H1 (cell line): ENCODE results near the gene NSUN4. TPM values are rescaled to one million over a fixed set of nuclear protein-coding genes. Genes with fewer than 3 reads are reported as not detected.

Experiments
- CTCF ChIA-PET: fragments of 300-600 bp; sonication (Branson Sonifier 250); formaldehyde crosslinking; loops from one replicate; lab custom pipeline; 2021; ENCODE audit not compliant: partially characterized antibody; lab: Charles Lee
- POLR2A ChIA-PET: fragments of 300-600 bp; sonication (Branson Sonifier 250); formaldehyde crosslinking; loops from one replicate; lab custom pipeline; 2021; ENCODE audit warnings: inconsistent platforms; ENCODE audit not compliant: partially characterized antibody; lab: Charles Lee
- DNase-seq, 2 experiments: peaks; one replicate each; pipeline versions ENCODE4 v3.0.0 to v3.0.0-alpha.2; 2010 to 2022; ENCODE audit warnings: low spot score in 2 of 2, low read depth in 1 of 2, mixed read lengths in 1 of 2
- FAIRE-seq: peaks from 2 replicates; lab custom pipeline; 2011; peaks lifted over from hg19 to GRCh38; lab: Jason Lieb, UNC
- H2AFZ ChIP-seq: 2 replicates; pipeline ENCODE4 v1.8.1; 2012; ENCODE audit warnings: low read length, inconsistent platforms
- H2AK5ac ChIP-seq: 2 replicates; pipeline ENCODE4 v1.6.1; 2013; ENCODE audit warnings: low read depth, low read length
- H2BK120ac ChIP-seq: replicated peaks from 2 replicates; pipeline ENCODE3; 2013; ENCODE audit warnings: low read depth, low read length, inconsistent platforms
- H2BK12ac ChIP-seq: 2 replicates; pipeline ENCODE4 v1.6.1; 2013; ENCODE audit warnings: low read depth, low read length
- H2BK15ac ChIP-seq: 2 replicates; pipeline ENCODE4 v1.6.1; 2013; ENCODE audit warnings: low read length
- H2BK20ac ChIP-seq: 2 replicates; pipeline ENCODE4 v1.6.1; 2013; ENCODE audit warnings: low read length
- H2BK5ac ChIP-seq: 2 replicates; pipeline ENCODE4 v1.6.1; 2013; ENCODE audit warnings: low read depth, low read length
- H3K14ac ChIP-seq: 2 replicates; pipeline ENCODE4 v1.6.1; 2013; ENCODE audit warnings: inconsistent platforms; ENCODE audit not compliant: insufficient read length
- H3K18ac ChIP-seq: 2 replicates; pipeline ENCODE4 v1.6.1; 2013; ENCODE audit warnings: low read length; ENCODE audit errors: extremely low read depth
- H3K23ac ChIP-seq: 2 replicates; pipeline ENCODE4 v1.6.1; 2013; ENCODE audit warnings: inconsistent platforms; ENCODE audit not compliant: insufficient read length
- H3K23me2 ChIP-seq: 2 replicates; pipeline ENCODE4 v1.6.1; 2013; ENCODE audit warnings: low read depth, low read length
- H3K27ac ChIP-seq: 2 replicates; pipeline ENCODE4 v1.6.1; 2011; ENCODE audit warnings: low read depth, low read length, inconsistent platforms
- H3K27me3 ChIP-seq, 4 experiments: replicated peaks in 1 of 4; 1 replicate in 1 of 4; 2 replicates in 3 of 4; pipeline versions ENCODE4 v1.6.1 to v1.8.1; 2011 to 2013; ENCODE audit warnings: low read length in 3 of 4, mild to moderate bottlenecking in 3 of 4, inconsistent platforms in 2 of 4, mixed read lengths in 2 of 4, moderate library complexity in 1 of 4; ENCODE audit not compliant: control insufficient read depth in 3 of 4, insufficient read depth in 3 of 4; ENCODE audit errors: extremely low read depth in 1 of 4
- H3K36me3 ChIP-seq, 4 experiments: 2 replicates each; pipeline versions ENCODE4 v1.6.1 to v1.8.1; 2011 to 2013; ENCODE audit warnings: mild to moderate bottlenecking in 4 of 4, low read length in 3 of 4, moderate library complexity in 2 of 4, control low read depth in 1 of 4, inconsistent platforms in 1 of 4; ENCODE audit not compliant: insufficient read depth in 4 of 4, control insufficient read depth in 2 of 4
- H3K4ac ChIP-seq: replicated peaks from 2 replicates; pipeline ENCODE3; 2013; ENCODE audit warnings: low read length, low read depth, mixed read lengths, inconsistent platforms; ENCODE audit not compliant: insufficient read length
- H3K4me1 ChIP-seq, 4 experiments: replicated peaks in 1 of 4; 1 replicate in 1 of 4; 2 replicates in 3 of 4; pipeline versions ENCODE4 v1.6.1 to v1.8.1; 2011 to 2013; ENCODE audit warnings: low read length in 3 of 4, inconsistent platforms in 2 of 4, mixed read lengths in 1 of 4; ENCODE audit not compliant: insufficient read depth in 4 of 4, control insufficient read depth in 3 of 4
- H3K4me2 ChIP-seq, 2 experiments: 2 replicates each; pipeline versions ENCODE4 v1.6.1 to v1.8.1; 2011 to 2013; ENCODE audit warnings: low read depth in 2 of 2, low read length in 2 of 2, control low read depth in 1 of 2, inconsistent platforms in 1 of 2, mild to moderate bottlenecking in 1 of 2; ENCODE audit not compliant: insufficient read depth in 1 of 2
- H3K4me3 ChIP-seq, 4 experiments: fragments of 200-600, 300-600 bp in 1 of 4; sonication (generic), shearing (Covaris generic), sonication (Bioruptor Twin) in 1 of 4; 2 replicates each; pipeline versions ENCODE4 v1.5.1 to v1.8.1; 2011 to 2016; ENCODE audit warnings: low read length in 4 of 4, low read depth in 3 of 4, control low read depth in 2 of 4, inconsistent platforms in 2 of 4, mild to moderate bottlenecking in 2 of 4, mixed read lengths in 1 of 4, moderate library complexity in 1 of 4; ENCODE audit not compliant: insufficient read depth in 2 of 4; ENCODE audit errors: extremely low read depth in 1 of 4
- H3K56ac ChIP-seq: replicated peaks from 2 replicates; pipeline ENCODE3; 2013; ENCODE audit warnings: low read depth, mild to moderate bottlenecking, mixed read lengths, low read length, inconsistent platforms; ENCODE audit not compliant: insufficient read length
- H3K79me1 ChIP-seq: 2 replicates; pipeline ENCODE4 v1.6.1; 2013; ENCODE audit warnings: low read depth, low read length, control low read depth
- H3K79me2 ChIP-seq, 2 experiments: 2 replicates each; pipeline versions ENCODE4 v1.6.1 to v1.8.1; 2012 to 2013; ENCODE audit warnings: low read length in 2 of 2, mild to moderate bottlenecking in 2 of 2, inconsistent platforms in 1 of 2; ENCODE audit not compliant: insufficient read depth in 2 of 2, control insufficient read depth in 1 of 2
- H3K9ac ChIP-seq, 4 experiments: replicated peaks in 1 of 4; 1 replicate in 1 of 4; 2 replicates in 3 of 4; pipeline versions ENCODE4 v1.6.1 to v1.8.1; 2011 to 2013; ENCODE audit warnings: low read depth in 3 of 4, low read length in 3 of 4, control low read depth in 2 of 4, mild to moderate bottlenecking in 2 of 4, moderate library complexity in 2 of 4, inconsistent platforms in 1 of 4; ENCODE audit errors: extremely low read depth in 1 of 4
- H3K9me3 ChIP-seq, 2 experiments: 2 replicates each; pipeline versions ENCODE4 v1.6.1 to v1.8.1; 2012 to 2013; ENCODE audit warnings: mild to moderate bottlenecking in 2 of 2, moderate library complexity in 2 of 2, control low read depth in 1 of 2, inconsistent platforms in 1 of 2, low read depth in 1 of 2, low read length in 1 of 2, mixed read lengths in 1 of 2; ENCODE audit not compliant: insufficient read depth in 2 of 2
- H4K20me1 ChIP-seq, 2 experiments: replicated peaks in 1 of 2; 2 replicates each; pipeline versions ENCODE3 to v1.8.1; 2011 to 2013; ENCODE audit warnings: inconsistent platforms in 2 of 2, low read length in 2 of 2, mild to moderate bottlenecking in 1 of 2; ENCODE audit not compliant: insufficient read depth in 2 of 2, control insufficient read depth in 1 of 2
- H4K5ac ChIP-seq: 2 replicates; pipeline ENCODE4 v1.6.1; 2013; ENCODE audit warnings: low read length, low read depth, mixed read lengths, inconsistent platforms; ENCODE audit not compliant: insufficient read length
- H4K8ac ChIP-seq: 2 replicates; pipeline ENCODE4 v1.8.0; 2013; ENCODE audit warnings: mild to moderate bottlenecking, moderate library complexity, low read length, inconsistent platforms; ENCODE audit not compliant: insufficient read depth; ENCODE audit errors: extremely low read depth
- H4K91ac ChIP-seq: replicated peaks from 2 replicates; pipeline ENCODE3; 2013; ENCODE audit warnings: low read length, mixed read lengths, inconsistent platforms; ENCODE audit not compliant: insufficient read length
- ATF2 ChIP-seq: IDR thresholded peaks from 2 replicates; pipeline ENCODE4 v1.6.1; 2012; ENCODE audit warnings: low read length, inconsistent platforms
- BCL11A ChIP-seq, 2 experiments: IDR thresholded peaks; one replicate each; pipeline ENCODE4 v1.6.1; 2011; ENCODE audit warnings: low read depth in 2 of 2, low read length in 2 of 2, mild to moderate bottlenecking in 2 of 2
- CTCF ChIP-seq, 3 experiments: IDR thresholded peaks; 1 replicate in 2 of 3; 2 replicates in 1 of 3; pipeline versions ENCODE4 v1.5.1 to v1.6.1; 2011; ENCODE audit warnings: low read length in 3 of 3, mild to moderate bottlenecking in 3 of 3, inconsistent platforms in 2 of 3, low read depth in 1 of 3, moderate library complexity in 1 of 3; ENCODE audit not compliant: insufficient read depth in 1 of 3; ENCODE audit errors: control extremely low read depth in 1 of 3
- KDM1A ChIP-seq: fragments of 200-600, 300-600 bp; sonication (generic); IDR thresholded peaks from 2 replicates; pipeline ENCODE4 v1.7.1; 2016; ENCODE audit warnings: mild to moderate bottlenecking, low read length, borderline replicate concordance
- TEAD4 ChIP-seq: IDR thresholded peaks from 2 replicates; pipeline ENCODE4 v1.6.1; 2012; ENCODE audit warnings: low read depth, low read length, inconsistent platforms, mixed read lengths
- WGBS, 2 experiments: shearing (Covaris generic) in 1 of 2; methylation state at CpG; one replicate each; pipeline versions ENCODE4 v1.1.6 to v1.1.7; 2013 to 2015; ENCODE audit warnings: low lambda C conversion rate in 2 of 2, mixed read lengths in 2 of 2, inconsistent platforms in 1 of 2, low coverage in 1 of 2, missing lambda C conversion rate in 1 of 2; ENCODE audit not compliant: insufficient replicate concordance in 2 of 2, insufficient coverage in 1 of 2, insufficient read length in 1 of 2; ENCODE audit errors: extremely low coverage in 1 of 2, missing lambda C conversion rate in 1 of 2; 5-methylcytosine and 5-hydroxymethylcytosine counted together
- polyA plus RNA-seq, 7 experiments: library from polyadenylated mRNA; depleted of rRNA in 3 of 7; stranded (reverse) in 5 of 7; unstranded in 2 of 7; fragments of >200 nt in 5 of 7; fragments of 200-250 nt in 2 of 7; gene quantifications; 1 replicate in 5 of 7; 2 replicates in 1 of 7; 4 replicates in 1 of 7; pipeline versions ENCODE4 v1.2.1 to v1.2.3, GENCODE V29; 2011 to 2013; ENCODE audit warnings: missing spikeins in 2 of 7, mixed read lengths in 2 of 7
- total RNA-seq: library from RNA; stranded (reverse); fragmentation: NEBNext Ultra II Directional; extraction: Animal tissue kit (Norgen Biotek cat#: 25700); gene quantifications from 2 replicates; pipeline ENCODE4 v1.2.1, GENCODE V29; 2021
- TF ChIP-seq, protein P1 (sequence below): IDR thresholded peaks from 2 replicates; pipeline ENCODE4 v1.6.1; 2012; ENCODE audit warnings: inconsistent platforms

The NSUN4 gene
- total and polyA plus RNA-seq, 2 of the 8 experiments (the other 6 are each of a cell fraction or from before 2014, with no cell fraction given): 9.7 to 15.7 TPM

- H3K79me2 ChIP-seq: peaks cover 31 to 53% of the 10 kb centered on the region in 2 experiments
- no peak overlapping the region for H3K9ac ChIP-seq
- H3K4me3 ChIP-seq: no peak overlapping the region
- no peak overlapping the region; a peak in 1 of 4 replicates for H3K4me2 ChIP-seq
- ChIA-PET POLR2A (interaction anchor here (0.7 to 6.1 kb wide), 12 partner anchors 8 to 55 kb away, joined by 3 to 70 read pairs (median 10); partner anchors contain the start of gene NSUN4), CTCF (interaction anchor here (0.6 to 2.4 kb wide), 8 partner anchors 19 to 1255 kb away, joined by 3 to 8 read pairs (median 4); partner anchors contain the start of gene NSUN4)
- H4K91ac ChIP-seq: no peak overlapping the region
- 86% methylated on average over 16 of the region's 16 CpGs; no CpG with 5 or more reads in 1 of the 2 experiments for WGBS, 2 experiments
- H3K14ac ChIP-seq: no peak overlapping the region
- H3K23me2 ChIP-seq: no peaks in the 10 kb centered on the region; the same call in 1 of the 2 replicates
- H2BK12ac ChIP-seq: no peak overlapping the region
- H3K79me1 ChIP-seq: no peaks in the 10 kb centered on the region
- H4K20me1 ChIP-seq: peaks cover 13 to 16% of the 10 kb centered on the region in 2 experiments
- FAIRE-seq: peak; percentile 72
- H3K4me1 ChIP-seq: peaks cover 0 to 13% (median 9%) of the 10 kb centered on the region in 4 experiments; a peak in 6 of 7 replicates
- no peak overlapping the region for H2AK5ac ChIP-seq
- H3K23ac ChIP-seq: no peak overlapping the region
- no peak overlapping the region for H2BK5ac ChIP-seq
- H3K27me3 ChIP-seq: no peaks in the 10 kb centered on the region
- no peak overlapping the region for H3K56ac ChIP-seq
- no peak overlapping the region for H3K18ac ChIP-seq
- H4K8ac ChIP-seq: no peak overlapping the region
- H2AFZ ChIP-seq: no peak overlapping the region
- H2BK15ac ChIP-seq: no peak overlapping the region
- DNase-seq: no peak
- peaks cover 20 to 66% (median 41%) of the 10 kb centered on the region in 4 experiments for H3K36me3 ChIP-seq
- H2BK20ac ChIP-seq: no peak overlapping the region
- H3K9me3 ChIP-seq: no peaks in the 10 kb centered on the region
- H3K27ac ChIP-seq: no peak overlapping the region
- H4K5ac ChIP-seq: no peak overlapping the region
- no peak overlapping the region for H2BK120ac ChIP-seq
- no peak overlapping the region for H3K4ac ChIP-seq
- TF ChIP-seq TEAD4: peak; percentile 77; the same call in 1 of the 2 replicates
- TF ChIP-seq BCL11A (IDR thresholded peaks at IDR 0.05; ENCODE audit: low read depth in 2 of 2, low read length in 2 of 2): no peak
- no peak for TF ChIP-seq ATF2
- TF ChIP-seq KDM1A: no peak
- no peak for TF ChIP-seq CTCF (IDR thresholded peaks at IDR 0.05; ENCODE audit: control extremely low read depth in 1 of 3, insufficient read depth in 1 of 3, low read depth in 1 of 3, low read length in 3 of 3)
- TF ChIP-seq, protein P1, sequence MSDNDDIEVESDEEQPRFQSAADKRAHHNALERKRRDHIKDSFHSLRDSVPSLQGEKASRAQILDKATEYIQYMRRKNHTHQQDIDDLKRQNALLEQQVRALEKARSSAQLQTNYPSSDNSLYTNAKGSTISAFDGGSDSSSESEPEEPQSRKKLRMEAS: no peak
Measured at GRCh38 chr1:46309401-46310159, 31.0 kb upstream of the NSUN4 start.
